Measurements from ENCODE around the gene FBRSL1. TPM values are rescaled to one million over a fixed set of nuclear protein-coding genes. Genes with fewer than 3 reads are reported as not detected.
"Not testable (repeated sequence)": the region's sequence is repeated elsewhere in the genome, so short reads cannot be mapped to it uniquely, and the experiment has no call there.

The FBRSL1 gene
- total RNA-seq, 1 donor from 2014 or later, result 4.4 TPM

GRCh38 chr12:132528564-132529106 lies 38.7 kb downstream of the FBRSL1 start:
- no peak for DNase-seq

- no peak for DNase-seq
Measured at GRCh38 chr12:132529156-132529839, 39.3 kb downstream of the FBRSL1 start.

- DNase-seq, result no peak
Measured at GRCh38 chr12:132529906-132530305, 40.0 kb downstream of the FBRSL1 start.

- DNase-seq, result no peak
Measured at GRCh38 chr12:132530447-132530846, 40.5 kb downstream of the FBRSL1 start.

GRCh38 chr12:132530851-132531250 lies 40.9 kb downstream of the FBRSL1 start:
- no peak for DNase-seq

DNA sequence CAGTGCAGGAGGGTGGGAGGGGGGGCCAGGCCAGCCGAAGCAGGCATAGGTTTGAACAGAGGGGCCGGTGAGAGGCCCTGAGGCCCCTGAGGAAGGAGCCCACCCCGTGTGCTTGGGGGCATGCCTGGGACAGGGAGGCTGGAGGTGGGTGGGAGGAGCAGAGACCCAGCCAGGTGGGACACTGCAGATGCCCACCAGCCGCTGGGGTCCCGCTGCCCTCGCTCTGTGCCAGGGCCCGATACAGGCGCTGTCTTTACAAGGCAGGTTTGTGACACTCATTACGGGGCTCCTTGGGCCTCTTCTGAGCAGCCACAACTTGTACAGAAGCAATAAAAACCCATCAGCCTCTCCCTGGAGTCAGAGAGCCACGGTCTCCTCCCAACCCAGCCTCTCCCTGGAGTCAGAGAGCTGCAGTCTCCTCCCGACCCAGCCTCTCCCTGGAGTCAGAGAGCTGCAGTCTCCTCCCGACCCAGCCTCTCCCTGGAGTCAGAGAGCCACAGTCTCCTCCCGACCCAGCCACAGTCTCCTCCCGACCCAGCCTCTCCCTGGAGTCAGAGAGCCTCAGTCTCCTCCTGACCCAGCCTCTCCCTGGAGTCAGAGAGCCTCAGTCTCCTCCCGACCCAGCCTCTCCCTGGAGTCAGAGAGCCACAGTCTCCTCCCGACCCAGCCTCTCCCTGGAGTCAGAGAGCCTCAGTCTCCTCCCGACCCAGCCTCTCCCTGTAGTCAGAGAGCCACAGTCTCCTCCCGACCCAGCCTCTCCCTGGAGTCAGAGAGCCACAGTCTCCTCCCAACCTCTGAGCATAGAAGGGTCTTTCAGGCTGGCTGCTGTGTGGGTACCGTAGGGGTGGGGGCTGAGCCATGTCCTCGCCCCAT lies 43.0 kb downstream of the FBRSL1 start:
- not testable (repeated sequence) for DNase-seq

GRCh38 chr12:132533584-132533958 lies 43.6 kb downstream of the FBRSL1 start:
- no peak for DNase-seq

DNA sequence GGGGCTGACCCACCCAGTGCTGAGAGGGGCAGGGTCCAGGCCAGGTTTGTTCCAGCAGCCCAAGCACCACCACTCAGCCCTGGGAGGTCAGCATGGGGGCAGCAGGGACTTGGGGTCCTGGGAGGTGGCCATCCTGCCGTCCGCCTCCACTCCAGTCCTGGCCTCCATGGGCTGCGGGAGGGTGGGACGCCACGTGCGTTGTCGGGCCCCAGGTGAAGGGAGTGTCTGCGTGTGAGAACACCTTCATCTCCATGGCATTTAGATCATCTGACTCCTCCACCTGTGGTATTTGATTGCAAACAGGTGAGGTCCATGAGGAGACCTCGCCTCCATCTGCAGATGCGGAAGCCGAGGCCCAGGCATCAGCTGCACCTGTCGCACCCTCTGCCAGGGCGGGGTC lies 44.1 kb downstream of the FBRSL1 start:
- no peak for DNase-seq

DNA sequence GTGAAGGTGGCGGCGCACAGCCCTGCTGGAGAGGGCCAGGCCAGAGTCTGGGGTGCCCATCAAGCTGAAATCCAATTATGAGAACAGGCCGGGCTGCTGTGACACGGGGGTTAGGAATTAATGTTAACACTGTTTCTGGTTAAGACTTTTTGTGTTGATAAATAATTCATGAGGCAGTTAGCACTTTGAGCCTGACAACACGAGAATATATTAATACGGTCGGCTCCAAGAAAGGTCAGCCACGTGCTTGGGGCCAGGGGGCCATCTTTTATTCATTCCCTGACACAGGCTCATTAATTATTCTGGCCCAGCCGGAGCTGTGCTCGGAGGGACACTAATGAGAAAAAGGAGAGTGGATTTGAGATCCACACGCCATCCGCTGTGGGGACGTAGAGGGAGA lies 45.1 kb downstream of the FBRSL1 start:
- no peak for DNase-seq

- DNase-seq, result no peak
Measured at GRCh38 chr12:132536102-132536876, 46.3 kb downstream of the FBRSL1 start.

DNA sequence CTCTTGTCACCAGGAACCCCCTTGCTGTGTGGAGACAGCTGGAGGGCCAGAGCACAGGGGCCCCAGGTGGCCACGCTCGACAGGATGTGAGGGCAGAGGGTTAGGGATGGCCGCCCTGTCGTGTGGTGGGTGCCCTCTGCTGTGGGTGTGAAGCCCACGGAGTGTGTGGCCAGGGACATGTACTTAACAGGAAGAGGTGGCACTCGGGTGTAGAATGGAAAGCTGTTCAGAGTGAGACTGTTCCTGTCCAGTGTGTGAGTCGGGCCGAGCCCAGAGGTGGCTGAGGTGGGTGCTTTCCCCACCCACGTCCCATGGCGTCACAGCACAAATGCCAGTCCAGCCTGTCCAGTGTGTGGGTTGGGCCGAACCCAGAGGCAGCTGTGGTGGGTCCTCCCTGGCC lies 47.1 kb downstream of the FBRSL1 start:
- no peak for DNase-seq

GRCh38 chr12:132537836-132538662 lies 48.1 kb downstream of the FBRSL1 start:
- no peak for DNase-seq

DNA sequence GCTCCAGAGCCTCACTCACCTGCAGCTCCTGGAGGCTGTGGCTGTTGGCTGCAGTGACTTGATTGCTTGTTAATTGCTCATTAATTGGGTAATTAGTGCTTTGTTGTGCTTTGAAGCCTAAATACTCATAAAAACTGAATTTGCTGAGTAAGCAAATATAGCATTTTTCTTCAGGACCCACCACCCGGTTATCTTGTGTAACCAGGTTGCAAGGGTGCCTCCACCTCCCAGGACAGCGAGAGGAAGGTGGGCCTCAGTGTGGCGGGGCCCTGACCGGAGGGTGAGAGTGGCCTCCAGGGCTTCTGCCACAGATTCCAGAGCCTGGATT lies 48.7 kb downstream of the FBRSL1 start:
- no peak for DNase-seq

- DNase-seq, result no peak
Measured at GRCh38 chr12:132539016-132539773, 49.2 kb downstream of the FBRSL1 start.

DNA sequence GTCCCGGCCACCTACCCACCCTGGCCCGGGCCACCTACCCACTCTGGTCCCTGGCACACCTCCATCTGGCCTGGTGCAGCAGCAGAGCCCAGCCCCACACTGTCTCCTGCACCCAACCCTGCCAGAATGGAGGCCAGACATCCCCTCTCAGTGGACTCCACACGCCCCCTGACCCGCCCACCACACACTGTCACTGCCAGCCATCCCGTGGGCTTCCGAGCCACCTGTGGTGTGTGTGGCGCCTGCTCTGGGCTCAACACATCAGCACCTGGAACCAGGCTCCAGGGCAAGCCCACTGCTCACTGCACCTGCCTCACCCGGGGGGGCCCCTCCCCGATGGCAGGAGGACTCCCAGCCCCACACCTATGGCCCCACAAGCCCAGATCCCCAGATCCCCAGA lies 50.5 kb downstream of the FBRSL1 start:
- no peak for DNase-seq

- no peak for DNase-seq
Measured at GRCh38 chr12:132541200-132541599, 51.2 kb downstream of the FBRSL1 start.

GRCh38 chr12:132541996-132542395 lies 52.0 kb downstream of the FBRSL1 start:
- DNase-seq, result no peak

DNA sequence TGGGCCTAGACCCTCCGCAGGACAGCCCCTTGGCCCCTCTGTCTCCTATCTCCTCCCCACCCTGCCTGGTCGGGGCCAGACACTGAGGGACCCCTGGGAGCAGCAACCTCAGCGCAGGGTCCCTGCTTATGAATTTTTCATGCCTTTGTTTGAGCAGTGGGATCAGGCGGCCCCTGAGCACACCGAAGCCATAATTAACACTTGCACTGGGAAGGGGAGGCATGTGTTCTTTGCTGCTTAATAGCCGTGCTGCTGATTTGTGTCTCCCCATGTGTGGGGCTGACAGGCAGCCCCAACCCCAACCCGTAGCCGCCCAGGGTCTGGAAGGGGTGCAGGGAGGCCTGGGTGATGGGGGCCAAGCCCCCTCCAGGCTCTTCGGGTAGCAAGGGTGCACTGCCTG lies 52.7 kb downstream of the FBRSL1 start:
- no peak for DNase-seq

- DNase-seq, result no peak
Measured at GRCh38 chr12:132543298-132544079, 53.5 kb downstream of the FBRSL1 start.

DNA sequence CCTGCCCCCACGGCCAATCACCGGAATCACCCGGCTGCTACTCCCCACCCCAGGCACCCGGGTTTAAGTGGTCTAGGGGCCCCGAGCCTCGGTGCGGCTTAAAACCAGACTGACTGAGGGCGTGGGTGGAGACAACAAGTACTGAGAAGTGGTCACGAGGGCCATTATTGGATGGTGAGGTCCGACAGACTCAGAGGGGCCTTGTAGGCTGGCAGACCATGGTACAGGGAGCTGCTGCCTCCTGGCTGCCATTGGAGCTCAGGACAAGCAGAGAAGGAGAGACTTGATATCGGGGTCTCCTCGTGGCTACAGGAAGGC lies 54.1 kb downstream of the FBRSL1 start:
- DNase-seq, result no peak

DNA sequence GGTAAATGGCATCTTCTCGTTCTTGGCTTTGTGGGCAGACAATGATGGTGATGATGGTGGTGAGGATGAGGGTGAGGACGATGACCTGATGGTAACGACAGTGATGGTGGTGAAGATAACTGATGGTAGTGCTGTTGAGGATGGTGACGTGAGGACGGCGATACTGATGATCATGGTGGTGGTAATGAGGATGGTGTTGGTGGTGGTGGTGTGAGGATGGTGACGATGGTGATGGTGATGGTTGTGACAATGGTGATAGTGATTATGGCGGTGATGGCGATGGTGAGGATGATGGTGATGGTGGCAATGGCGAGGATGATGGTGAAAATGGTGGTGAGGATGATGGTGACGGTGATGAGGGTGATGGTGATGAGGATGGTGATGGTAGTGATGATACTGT lies 54.5 kb downstream of the FBRSL1 start:
- DNase-seq, result no peak

Data from dermis blood vessel endothelial cell (primary cell).